ENCODE data around the gene ZNF627.
"Not testable (repeated sequence)": the region's sequence is repeated elsewhere in the genome, so short reads cannot be mapped to it uniquely, and the experiment has no call there.

The ZNF627 gene

DNA sequence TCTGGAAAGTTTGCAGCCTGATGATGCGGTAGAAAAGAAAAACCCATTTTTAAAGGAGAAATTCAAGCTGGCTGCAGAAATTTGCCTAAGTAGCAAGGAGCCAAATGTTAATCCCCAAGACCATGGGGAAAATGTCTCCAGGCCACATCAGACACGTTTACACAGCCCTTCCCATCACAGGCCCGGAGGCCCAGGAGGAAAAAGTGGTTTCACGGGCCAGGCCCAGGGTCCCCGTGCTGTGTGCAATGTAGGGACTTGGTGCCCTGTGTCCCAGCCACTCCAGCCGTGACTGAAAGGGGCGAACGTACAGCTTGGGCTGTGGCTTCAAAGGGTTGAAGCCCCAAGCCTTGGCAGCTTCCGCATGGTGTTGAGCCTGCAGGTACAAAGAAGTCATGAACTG, 35.9 kb downstream of the ZNF627 start:
- no peak for DNase-seq

DNA sequence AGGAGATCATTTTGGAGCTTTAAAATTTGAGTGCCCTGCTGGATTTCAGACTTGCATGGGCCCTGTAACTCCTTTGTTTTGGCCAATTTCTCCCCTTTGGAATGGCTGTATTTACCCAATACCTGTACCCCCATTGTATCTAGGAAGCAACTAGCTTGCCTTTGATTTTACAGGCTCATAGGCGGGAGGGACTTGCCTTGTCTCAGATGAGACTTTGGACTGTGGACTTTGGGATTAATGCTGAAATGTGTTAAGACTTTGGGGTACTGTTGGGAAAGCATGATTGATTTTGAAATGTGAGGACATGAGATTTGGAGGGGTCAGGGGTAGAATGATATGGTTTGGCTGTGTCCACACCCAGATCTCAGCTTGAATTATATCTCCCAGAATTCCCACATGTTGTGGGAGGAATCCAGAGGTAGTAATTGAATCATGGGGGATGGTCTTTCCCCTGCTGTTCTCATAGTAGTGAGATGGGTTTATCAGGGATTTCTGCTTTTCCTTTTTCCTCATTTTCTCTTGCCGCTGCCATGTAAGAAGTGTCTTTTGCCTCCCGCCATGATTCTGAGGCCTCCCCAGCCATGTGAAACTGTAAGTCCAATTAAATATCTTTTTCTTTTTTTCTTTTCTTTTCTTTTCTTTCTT, 36.9 kb downstream of the ZNF627 start:
- DNase-seq, result not testable (repeated sequence)

DNA sequence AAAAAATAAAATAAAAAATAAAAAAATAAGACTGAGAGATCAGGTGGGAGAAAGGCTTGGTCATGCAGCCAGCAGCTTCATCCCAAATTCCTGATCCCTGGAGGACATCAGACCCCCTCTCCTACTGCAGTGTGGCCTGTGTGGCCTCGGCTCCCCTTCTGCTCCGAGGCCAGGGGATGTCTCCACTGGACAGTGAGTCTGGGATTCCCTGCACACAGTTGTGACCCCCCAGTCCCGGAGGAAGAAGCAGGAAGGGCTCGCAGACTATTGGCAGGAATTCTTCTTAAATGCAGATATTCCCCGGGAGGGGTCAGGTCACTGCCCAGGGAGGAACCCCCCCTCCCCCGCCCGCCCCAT, 41.9 kb downstream of the ZNF627 start:
- DNase-seq, result no peak

DNA sequence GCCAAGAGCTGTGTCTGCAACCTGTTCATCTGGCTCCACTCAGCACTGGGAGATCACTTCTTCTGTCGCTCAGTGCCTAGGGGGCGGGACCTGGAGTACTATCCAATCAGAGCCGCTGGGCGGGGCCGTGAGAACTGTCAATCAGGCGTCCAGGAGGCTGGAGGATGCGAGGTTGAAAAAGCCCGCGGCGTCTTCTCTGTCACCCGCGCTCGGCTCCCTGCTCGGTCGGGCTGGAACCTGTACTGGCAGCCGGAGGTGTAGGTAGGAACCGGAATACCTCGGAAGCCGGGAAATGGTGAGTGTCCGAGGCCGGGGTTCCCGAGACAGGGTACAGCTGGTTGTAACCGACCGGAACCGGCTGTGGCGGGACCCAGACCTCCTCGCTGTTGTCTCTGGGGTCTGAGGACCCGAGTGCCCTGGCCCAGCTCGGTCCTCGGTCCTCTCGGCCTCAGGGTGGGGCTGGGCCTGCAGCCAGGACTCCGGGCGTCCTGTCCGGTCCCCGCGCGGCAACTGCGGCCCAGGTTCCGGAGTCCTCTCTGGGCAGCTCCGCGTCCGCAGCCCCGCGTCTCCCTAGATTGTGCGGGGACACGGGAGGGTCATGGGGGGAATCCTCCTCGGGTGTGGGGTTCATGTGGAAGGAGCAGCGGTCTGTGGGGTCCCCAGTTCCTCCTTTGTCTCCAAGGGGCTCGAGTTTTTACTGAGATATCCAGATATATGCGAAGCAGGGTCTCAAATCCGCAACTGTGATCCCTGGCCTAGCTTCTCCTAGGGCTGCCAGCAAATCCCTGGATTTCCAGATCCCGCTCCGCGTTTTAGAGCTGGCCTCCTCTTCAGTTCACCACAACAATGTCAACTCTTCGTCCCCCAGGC, 42.6 kb downstream of the ZNF627 start:
- peak; percentile 90 for DNase-seq

DNA sequence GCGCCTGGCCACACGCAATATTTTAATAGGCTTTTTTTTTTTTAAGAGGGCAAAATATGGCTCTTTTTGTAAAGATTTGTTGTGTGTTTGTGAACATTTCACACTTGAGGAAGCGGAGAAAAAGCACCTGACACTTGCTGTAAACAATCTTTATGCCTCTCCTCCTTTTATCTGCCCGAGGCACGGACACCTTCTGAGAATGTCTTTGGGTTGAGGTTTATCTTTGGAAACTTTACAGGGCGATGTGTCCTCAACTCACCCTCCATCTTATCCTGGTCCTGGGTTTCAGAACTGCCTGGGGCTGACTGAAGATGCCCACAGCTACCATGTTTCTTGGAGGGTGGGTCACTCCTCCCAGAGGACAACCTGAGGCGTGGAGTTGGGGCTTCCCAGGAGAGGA, 44.0 kb downstream of the ZNF627 start:
- no peak for DNase-seq

DNA sequence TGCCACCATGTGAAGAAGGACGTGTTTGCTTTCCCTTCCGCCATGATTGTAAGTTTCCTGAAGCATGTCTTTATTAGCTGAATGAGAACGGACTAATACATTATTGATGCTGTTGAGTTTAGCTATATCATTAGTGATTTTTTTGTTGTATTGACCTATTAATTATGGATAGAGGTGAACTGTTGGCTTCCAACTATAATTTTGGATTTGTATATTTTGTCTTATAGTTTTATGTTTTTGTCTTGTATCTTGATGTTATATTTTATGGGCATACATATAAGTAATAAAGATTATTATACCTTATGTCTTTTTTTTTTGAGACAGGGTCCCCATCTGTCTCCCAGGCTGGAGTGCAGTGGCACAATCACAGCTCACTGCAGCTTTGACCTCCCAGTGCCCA, 45.6 kb downstream of the ZNF627 start:
- DNase-seq, result no peak

DNA sequence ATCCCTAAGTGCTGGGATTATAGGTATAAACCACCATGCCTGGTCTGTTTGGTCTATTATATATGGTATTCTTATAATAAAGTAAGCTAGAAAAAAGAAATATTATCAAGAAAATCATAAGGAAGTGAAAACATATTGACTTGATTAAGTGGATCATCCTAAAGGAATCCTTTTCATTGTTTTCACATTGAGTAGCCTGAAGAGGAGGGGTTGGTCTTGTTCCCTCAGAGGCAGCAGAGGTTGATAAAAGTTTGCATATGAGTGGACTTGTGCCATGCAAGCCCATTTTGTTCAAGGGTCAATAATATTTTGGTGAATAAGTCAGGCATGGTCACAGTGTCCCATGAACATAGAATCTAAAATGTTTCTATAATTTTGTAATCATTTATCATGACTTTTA, 52.7 kb downstream of the ZNF627 start:
- DNase-seq, result no peak

DNA sequence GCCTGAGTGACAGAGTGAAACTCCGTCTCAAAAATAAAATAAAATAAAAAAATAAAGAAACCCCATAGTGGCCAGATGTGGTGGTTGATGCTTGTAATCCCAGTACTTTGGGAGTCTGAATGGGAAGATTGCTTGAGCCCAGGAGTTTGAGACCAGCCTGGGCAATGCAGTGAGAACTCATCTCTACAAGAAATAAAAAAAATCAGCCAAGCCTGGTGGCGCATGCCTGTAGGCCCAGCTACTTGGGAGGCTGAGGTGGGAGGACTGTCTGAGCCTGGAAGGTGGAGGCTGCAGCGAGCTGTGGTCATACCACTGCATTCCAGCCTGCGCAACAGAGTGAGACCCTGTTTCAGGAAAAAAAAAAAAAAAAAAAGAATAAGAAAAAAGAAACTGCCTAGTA, 53.8 kb downstream of the ZNF627 start:
- no peak for DNase-seq

DNA sequence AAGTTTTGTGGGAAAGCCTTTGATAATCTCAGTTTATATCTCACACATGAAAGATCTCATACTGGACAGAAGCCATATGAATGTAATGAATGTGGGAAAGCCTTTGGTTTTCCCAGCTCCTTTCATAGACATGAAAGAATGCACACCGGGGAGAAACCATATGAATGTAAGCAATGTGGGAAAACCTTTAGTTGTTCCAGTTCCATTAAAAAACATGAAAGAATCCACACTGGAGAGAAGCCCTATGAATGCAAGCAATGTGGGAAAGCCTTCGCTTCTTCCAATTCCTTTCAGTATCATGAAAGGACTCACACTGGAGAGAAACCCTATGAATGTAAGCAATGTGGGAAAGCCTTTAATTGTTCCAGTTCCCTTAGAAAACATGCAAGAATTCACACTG, 54.8 kb downstream of the ZNF627 start:
- no peak for DNase-seq

DNA sequence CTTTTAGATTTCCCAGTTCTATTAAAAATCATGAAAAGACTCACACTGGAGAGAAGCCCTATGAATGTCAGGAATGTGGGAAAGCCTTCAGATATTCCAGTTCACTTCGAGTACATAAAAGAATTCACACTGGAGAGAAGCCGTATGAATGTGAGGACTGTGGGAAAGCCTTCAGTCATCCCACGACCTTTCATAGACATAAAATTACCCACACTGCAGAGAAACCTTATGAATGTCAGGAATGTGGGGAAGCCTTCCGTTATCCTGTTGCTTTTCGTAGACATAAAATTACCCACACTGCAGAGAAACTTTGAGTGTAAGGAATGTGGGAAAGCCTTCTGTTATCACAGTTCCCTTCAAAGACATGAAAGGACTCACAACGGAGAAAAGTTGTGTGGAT, 55.2 kb downstream of the ZNF627 start:
- no peak for DNase-seq

DNA sequence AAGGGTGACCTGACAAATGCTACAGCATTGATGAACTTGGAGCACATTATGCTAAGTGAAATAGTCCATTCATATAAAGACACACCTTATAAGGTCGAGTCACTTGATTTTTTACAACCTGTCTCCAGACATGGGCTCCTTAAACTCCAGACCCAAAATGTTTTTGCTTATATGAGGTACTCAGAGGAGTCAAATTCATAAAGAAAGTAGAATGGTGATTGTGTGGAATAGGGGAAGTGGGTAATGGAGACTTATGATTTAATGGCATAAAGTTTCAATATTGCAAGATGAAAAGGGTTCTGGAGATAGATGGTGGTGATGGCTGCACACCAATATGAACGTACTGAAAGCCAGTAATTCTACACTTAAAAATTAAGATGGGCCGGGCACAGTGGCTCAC, 59.3 kb downstream of the ZNF627 start:
- DNase-seq, result no peak

DNA sequence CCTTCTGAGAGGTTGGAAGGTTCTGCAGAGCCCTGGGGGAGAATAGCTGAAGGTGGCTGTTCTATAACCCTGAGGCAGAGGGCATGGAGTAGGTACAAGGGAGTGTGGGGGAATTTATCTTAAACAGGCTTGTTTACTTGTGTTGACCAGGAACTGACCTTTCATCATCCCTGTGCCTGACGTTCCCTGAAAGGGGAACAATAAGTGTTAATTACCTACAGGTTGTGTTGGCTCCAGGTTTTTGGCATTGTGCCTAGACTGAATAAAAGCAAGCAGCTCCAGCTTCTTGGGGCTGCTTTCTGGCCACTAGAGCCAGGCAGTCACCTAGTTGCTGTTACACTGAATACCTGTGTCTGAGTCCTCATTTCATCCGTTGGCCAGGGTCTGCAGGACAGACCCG, 60.0 kb downstream of the ZNF627 start:
- DNase-seq, result peak; percentile 6

DNA sequence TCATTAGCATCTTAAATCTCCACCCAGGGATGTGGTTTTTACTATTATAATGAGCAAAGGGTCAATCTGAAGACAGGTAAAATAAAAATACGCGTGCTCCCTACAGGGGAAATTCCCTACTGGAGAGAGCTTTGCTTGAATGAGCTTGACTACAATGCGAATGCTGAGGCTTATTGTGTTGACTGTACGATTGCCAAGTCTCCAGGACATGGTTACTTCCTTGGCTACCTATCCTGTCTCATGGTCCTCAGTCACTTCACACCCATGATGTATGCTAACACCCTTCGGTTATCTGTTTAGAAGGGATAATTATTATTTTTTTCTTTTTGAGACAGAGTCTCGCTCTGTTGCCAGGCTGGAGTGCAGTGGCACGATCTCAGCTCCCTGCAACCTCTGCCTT, 61.7 kb downstream of the ZNF627 start:
- DNase-seq, result no peak

DNA sequence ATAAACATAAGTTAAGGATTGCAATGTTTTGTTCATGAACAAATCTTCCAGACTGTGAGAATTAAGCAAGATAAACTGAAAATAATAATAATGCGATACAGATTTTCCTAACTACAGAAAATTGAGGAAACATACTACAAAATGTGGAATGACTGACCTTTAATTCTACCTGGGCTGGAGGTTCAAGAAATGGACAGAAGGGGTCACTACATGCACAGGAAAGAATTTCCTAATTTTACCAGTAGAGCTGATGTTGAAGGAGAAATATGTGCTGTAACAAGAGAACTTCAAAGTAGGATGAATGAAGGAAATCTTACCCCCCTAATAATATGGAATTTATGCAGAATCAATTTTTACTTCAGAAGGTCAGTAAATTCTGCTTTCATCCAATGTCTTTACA, 62.3 kb downstream of the ZNF627 start:
- DNase-seq, result no peak

DNA sequence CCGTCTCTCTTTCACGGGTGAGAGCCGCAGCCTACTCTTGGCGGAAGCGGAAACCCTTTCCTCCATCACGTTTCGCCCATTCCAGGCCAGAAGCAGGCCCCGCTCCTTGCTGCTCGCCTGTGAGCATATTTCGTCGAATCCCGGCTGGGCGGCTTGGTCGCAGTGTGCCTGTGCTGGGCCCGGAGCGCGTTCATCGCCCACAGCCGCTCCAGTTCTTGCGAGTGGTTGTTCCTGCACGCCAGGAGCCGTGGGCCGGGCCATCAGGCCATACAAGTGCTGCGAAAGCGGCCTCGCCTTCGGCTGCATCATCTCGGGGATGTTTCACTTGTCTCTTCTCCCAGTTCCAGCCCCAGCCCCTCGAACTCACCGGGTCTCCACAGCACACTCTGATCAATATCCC, 65.0 kb downstream of the ZNF627 start:
- no peak for DNase-seq

DNA sequence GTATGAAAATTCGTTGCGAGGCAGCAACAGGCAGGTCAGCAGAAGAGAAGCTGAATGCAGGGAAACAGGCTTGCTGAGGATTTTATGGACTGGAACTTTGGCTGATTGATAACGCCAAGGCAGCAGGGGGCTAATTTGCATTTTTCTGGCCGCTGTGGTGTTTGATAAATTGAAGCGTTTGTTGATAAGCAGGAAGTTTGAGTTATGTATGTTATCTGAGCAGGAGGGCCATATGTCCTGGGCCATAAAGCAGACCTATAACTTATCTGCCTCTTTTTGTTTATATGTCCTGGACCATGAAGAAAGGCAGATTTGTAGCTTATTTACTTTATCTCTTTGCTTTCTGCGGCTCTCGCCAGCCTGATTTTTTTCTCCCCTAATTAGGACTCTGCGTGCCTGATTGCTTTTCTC, 65.9 kb downstream of the ZNF627 start:
- no peak for DNase-seq
